ENCODE data around the gene SPEM1.
A peak's percentile ranks its signal among the peaks of the same experiment; 100 is the strongest.

SPEM1 gene

DNA sequence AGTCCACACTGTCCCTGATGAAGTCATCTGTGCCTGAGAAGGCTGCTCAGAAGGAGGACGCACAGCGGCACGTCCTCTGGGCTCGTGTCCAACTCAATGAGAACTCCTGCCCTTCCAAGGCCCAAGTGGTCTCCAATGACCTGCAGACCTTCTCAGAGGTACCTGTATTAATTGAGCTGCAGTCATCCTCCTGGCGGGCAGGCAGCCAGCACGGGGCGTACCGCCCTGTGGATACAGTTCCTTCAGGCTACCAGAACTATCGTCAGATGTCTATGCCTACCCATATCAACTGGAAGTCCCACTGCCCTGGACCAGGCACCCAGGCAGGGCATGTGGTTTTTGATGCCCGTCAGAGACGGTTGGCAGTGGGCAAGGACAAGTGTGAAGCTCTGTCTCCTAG lies 12.2 kb downstream of the SPEM1 start:
- H3K4me3 ChIP-seq (ENCODE audit: low read depth, low read length) = no peak overlapping the region
- in situ Hi-C loops (cut with HindIII; ENCODE audit: low sequenced_read_pairs) = no loop called here
- TF ChIP-seq, protein P1, sequence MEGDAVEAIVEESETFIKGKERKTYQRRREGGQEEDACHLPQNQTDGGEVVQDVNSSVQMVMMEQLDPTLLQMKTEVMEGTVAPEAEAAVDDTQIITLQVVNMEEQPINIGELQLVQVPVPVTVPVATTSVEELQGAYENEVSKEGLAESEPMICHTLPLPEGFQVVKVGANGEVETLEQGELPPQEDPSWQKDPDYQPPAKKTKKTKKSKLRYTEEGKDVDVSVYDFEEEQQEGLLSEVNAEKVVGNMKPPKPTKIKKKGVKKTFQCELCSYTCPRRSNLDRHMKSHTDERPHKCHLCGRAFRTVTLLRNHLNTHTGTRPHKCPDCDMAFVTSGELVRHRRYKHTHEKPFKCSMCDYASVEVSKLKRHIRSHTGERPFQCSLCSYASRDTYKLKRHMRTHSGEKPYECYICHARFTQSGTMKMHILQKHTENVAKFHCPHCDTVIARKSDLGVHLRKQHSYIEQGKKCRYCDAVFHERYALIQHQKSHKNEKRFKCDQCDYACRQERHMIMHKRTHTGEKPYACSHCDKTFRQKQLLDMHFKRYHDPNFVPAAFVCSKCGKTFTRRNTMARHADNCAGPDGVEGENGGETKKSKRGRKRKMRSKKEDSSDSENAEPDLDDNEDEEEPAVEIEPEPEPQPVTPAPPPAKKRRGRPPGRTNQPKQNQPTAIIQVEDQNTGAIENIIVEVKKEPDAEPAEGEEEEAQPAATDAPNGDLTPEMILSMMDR (IDR thresholded peaks at IDR 0.05; ENCODE audit: low read depth, low read length) = no peak
- no peak for DNase-seq (ENCODE audit: low read depth, low spot score)

DNA sequence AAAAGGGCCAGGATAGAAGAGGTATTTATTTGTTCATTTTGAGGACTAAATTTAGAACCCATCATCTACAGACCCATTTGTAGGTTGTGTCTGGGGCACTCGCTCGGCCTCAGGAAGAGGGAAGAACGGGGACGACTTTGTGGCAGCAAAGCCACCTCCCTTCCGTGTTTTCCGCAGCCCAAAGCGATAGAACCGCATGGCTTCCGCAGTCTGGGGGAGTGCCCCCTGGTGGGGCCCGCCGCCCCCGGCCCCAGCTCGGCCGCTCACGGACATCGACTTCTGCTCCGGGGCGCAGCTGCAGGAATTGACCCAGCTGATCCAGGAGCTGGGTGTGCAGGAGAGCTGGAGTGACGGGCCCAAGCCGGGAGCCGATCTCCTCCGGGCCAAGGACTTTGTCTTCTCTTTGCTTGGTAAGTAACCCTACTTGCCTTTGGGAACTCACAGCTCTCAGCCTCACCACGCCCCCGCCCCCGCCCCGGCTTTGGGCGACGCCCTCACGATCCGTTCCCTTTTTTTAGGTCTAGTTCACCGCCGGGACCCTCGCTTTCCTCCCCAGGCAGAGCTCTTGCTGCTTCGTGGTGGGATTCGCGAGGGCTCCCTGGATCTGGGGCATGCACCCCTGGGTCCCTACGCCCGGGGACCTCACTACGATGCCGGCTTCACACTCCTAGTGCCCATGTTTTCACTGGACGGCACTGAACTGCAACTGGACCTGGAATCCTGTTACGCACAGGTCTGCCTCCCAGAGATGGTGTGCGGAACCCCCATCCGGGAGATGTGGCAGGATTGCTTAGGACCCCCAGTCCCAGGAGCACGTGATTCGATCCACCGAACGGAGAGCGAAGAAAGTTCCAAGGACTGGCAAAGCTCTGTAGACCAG lies 15.8 kb downstream of the SPEM1 start:
- in situ Hi-C loops (cut with HindIII; ENCODE audit: low sequenced_read_pairs) = no loop called here
- peak overlapping the region; percentile 40 for H3K4me3 ChIP-seq (ENCODE audit: low read depth, low read length)
- TF ChIP-seq, protein P1 (IDR thresholded peaks at IDR 0.05; ENCODE audit: low read depth, low read length) = peak; percentile 23
- no peak for DNase-seq (ENCODE audit: low read depth, low spot score)

DNA sequence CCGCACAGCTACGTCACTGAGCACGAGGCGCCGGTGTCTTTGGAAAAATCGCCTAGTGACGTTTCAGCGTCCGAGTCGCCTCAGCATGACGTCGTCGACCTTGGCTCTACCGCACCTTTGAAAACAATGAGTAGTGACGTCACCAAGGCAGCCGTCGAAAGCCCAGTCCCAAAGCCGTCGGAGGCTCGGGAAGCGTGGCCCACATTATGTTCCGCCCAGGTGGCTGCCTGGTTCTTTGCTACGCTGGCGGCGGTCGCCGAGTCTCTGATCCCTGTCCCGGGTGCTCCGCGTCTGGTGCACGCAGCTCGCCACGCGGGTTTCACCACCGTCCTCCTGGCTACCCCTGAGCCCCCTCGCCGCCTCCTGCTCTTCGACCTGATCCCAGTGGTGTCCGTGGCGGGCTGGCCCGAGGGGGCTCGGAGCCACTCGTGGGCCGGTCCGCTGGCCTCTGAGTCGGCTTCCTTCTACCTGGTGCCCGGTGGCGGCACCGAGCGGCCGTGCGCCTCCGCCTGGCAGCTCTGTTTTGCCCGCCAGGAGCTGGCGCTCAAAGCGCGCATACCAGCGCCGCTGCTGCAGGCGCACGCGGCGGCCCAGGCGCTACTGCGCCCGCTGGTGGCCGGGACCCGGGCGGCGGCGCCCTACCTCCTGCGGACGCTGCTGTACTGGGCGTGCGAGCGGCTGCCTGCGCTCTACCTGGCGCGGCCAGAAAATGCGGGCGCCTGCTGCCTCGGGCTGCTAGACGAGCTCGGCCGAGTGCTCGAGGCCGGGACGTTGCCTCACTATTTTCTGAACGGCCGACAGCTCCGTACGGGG lies 16.6 kb downstream of the SPEM1 start:
- peak overlapping the region; percentile 15 for H3K4me3 ChIP-seq (ENCODE audit: low read depth, low read length)
- in situ Hi-C loops (cut with HindIII; ENCODE audit: low sequenced_read_pairs) = no loop called here
- TF ChIP-seq, protein P1 (IDR thresholded peaks at IDR 0.05; ENCODE audit: low read depth, low read length) = peak; percentile 63
- DNase-seq (ENCODE audit: low read depth, low spot score) = peak; percentile 65

DNA sequence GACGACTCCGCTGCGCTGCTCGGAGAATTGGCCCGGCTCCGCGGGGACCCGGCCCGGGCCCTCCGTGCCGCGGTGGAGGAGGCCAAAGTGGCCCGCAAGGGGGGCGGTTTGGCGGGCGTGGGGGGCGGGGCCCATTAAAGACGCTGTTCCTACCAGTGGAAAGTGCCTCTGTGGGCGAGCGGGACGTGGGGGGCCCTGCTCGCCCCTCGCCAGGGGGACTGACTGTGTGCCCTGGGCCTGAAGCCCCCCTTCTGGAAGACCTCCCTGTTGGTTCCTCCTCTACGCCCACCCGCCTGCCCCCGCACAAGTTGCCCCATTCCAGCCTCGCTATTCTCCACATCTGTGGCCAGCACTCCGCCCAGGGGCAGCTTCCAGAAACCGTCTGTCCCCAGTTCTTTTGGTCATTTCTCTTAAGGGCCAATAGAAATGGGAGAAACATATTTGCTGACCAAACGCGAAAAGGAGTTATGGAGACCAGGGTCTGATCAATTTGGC lies 17.3 kb downstream of the SPEM1 start:
- TF ChIP-seq, protein P1 (IDR thresholded peaks at IDR 0.05; ENCODE audit: low read depth, low read length) = no peak
- DNase-seq (ENCODE audit: low read depth, low spot score) = no peak
- in situ Hi-C loops (cut with HindIII; ENCODE audit: low sequenced_read_pairs) = no loop called here
- H3K4me3 ChIP-seq (ENCODE audit: low read depth, low read length) = peak overlapping the region; percentile 15

DNA sequence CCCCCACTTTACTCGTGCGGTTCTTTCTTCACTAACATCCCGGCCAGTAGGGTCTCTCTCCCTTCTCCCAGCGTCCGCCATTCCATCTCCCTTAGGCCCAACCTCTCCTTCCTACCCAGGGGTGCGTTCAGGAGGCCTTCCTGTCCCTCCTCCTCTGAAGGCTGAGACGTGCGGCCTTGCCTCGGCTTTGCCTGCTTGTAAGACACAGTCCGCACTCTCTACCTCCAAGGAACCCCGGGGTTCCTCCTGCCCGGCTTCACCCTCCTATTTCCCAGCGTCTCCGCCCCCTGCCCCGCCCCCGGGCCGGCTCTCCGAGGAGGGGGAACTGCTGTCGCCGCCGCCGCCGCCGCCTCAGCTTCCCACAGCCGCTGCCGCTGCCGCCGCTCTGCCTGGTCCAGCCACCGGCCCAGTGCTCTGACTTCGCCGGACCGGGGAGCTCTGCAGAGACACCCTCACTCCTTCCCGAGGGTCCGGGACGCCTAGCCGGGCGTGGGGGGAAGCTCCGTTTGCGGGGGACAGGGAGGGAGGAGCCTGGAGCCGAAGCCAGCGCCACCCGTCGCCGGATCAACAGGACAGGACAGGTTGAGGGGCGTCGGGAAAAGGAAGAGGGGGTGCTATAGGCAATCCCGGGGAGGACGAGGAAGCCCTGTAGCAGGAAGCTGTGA lies 18.0 kb downstream of the SPEM1 start:
- in situ Hi-C loops (cut with HindIII; ENCODE audit: low sequenced_read_pairs) = no loop called here
- TF ChIP-seq, protein P1 (IDR thresholded peaks at IDR 0.05; ENCODE audit: low read depth, low read length) = no peak
- no peak for DNase-seq (ENCODE audit: low read depth, low spot score)
- peak overlapping the region; percentile 27 for H3K4me3 ChIP-seq (ENCODE audit: low read depth, low read length)
